WTC11 (cell line): ENCODE data around the gene RIPPLY2. TPM values are rescaled to one million over a fixed set of nuclear protein-coding genes. Genes with fewer than 3 reads are reported as not detected.

Experiments used
- ATAC-seq: fragments of 200-7000 bp; cut with Tn5 transposase; 2 replicates; pipeline ENCODE4 v1.10.0; 2021; ENCODE audit warnings: mild to moderate bottlenecking, moderate library complexity
- CTCF ChIA-PET: fragments of 300-600 bp; sonication (Branson Sonifier 250); formaldehyde crosslinking; loops from one replicate; lab custom pipeline; 2021; ENCODE audit warnings: antibody characterized with exemption; lab: Charles Lee
- POLR2A ChIA-PET: fragments of 350-600 bp; sonication (Branson Sonifier 250); formaldehyde crosslinking; loops from one replicate; lab custom pipeline; 2021; ENCODE audit warnings: antibody characterized with exemption; lab: Charles Lee
- DNase-seq: peaks from one replicate; pipeline ENCODE4 v3.0.0; 2021; ENCODE audit warnings: low spot score
- H3K27ac Mint-ChIP-seq: 2 replicates; pipeline ENCODE4 v1.8.0; 2021; ENCODE audit warnings: mixed read lengths
- H3K27me3 Mint-ChIP-seq: 2 replicates; pipeline ENCODE4 v1.8.0; 2021; ENCODE audit warnings: low read depth, mild to moderate bottlenecking, moderate library complexity, mixed read lengths
- H3K36me3 Mint-ChIP-seq: 2 replicates; pipeline ENCODE4 v1.8.0; 2021; ENCODE audit warnings: mixed read lengths
- H3K4me1 Mint-ChIP-seq: 2 replicates; pipeline ENCODE4 v1.8.0; 2022; ENCODE audit warnings: mixed read lengths
- H3K4me3 Mint-ChIP-seq: 2 replicates; pipeline ENCODE4 v1.8.0; 2021; ENCODE audit warnings: mild to moderate bottlenecking, moderate library complexity, mixed read lengths
- H3K9me3 Mint-ChIP-seq: 2 replicates; pipeline ENCODE4 v1.8.0; 2021; ENCODE audit warnings: mixed read lengths
- CREM ChIP-seq: sonication (generic); formaldehyde crosslinking; IDR thresholded peaks from 2 replicates; pipeline ENCODE4 v1.8.1; 2022; ENCODE audit warnings: mild to moderate bottlenecking, missing genetic modification reagents, moderate library complexity
- EMX1 ChIP-seq: fragments of 250-450 bp; sonication (Bioruptor Pico); IDR thresholded peaks from 2 replicates; pipeline ENCODE4 v1.8.0; 2021; ENCODE audit warnings: mild to moderate bottlenecking
- ESRRA ChIP-seq: sonication (generic); formaldehyde crosslinking; IDR thresholded peaks from 2 replicates; pipeline ENCODE4 v1.8.1; 2022; ENCODE audit warnings: mild to moderate bottlenecking, missing genetic modification reagents, borderline replicate concordance
- ETV6 ChIP-seq: sonication (generic); formaldehyde crosslinking; IDR thresholded peaks from 2 replicates; pipeline ENCODE4 v1.8.1; 2022; ENCODE audit warnings: mild to moderate bottlenecking, missing genetic modification reagents
- FOXK1 ChIP-seq: sonication (generic); formaldehyde crosslinking; IDR thresholded peaks from 2 replicates; pipeline ENCODE4 v1.8.0; 2022; ENCODE audit warnings: mild to moderate bottlenecking, moderate library complexity, missing genetic modification reagents
- JAZF1 ChIP-seq: fragments of 250-450 bp; sonication (Bioruptor Pico); IDR thresholded peaks from 2 replicates; pipeline ENCODE4 v1.9.0; 2021; ENCODE audit warnings: moderate library complexity, mild to moderate bottlenecking, inconsistent platforms
- JUN ChIP-seq: sonication (generic); formaldehyde crosslinking; IDR thresholded peaks from 2 replicates; pipeline ENCODE4 v1.8.0; 2023; ENCODE audit warnings: mild to moderate bottlenecking, missing genetic modification reagents
- KAT7 ChIP-seq: sonication (generic); formaldehyde crosslinking; IDR thresholded peaks from 2 replicates; pipeline ENCODE4 v1.8.1; 2023; ENCODE audit warnings: missing genetic modification reagents, mild to moderate bottlenecking, borderline replicate concordance
- NR1H2 ChIP-seq: sonication (generic); formaldehyde crosslinking; IDR thresholded peaks from 2 replicates; pipeline ENCODE4 v1.9.0; 2021; ENCODE audit warnings: mild to moderate bottlenecking, moderate library complexity, missing genetic modification reagents
- NR3C1 ChIP-seq: sonication (generic); formaldehyde crosslinking; conservative IDR thresholded peaks from 2 replicates; pipeline ENCODE4 v1.8.1; 2023; ENCODE audit warnings: low read depth, mild to moderate bottlenecking, missing genetic modification reagents
- OVOL2 ChIP-seq: fragments of 250-450 bp; sonication (Bioruptor Pico); IDR thresholded peaks from 2 replicates; pipeline ENCODE4 v1.9.0; 2021; ENCODE audit warnings: mild to moderate bottlenecking, borderline replicate concordance
- RELA ChIP-seq: sonication (generic); formaldehyde crosslinking; IDR thresholded peaks from 2 replicates; pipeline ENCODE4 v1.8.1; 2022; ENCODE audit warnings: missing genetic modification reagents, mild to moderate bottlenecking, borderline replicate concordance
- SMAD4 ChIP-seq: sonication (generic); formaldehyde crosslinking; IDR thresholded peaks from 2 replicates; pipeline ENCODE4 v1.8.0; 2022; ENCODE audit warnings: mild to moderate bottlenecking, missing genetic modification reagents
- ZNF121 ChIP-seq: sonication (generic); formaldehyde crosslinking; IDR thresholded peaks from 2 replicates; pipeline ENCODE4 v1.8.0; 2023; ENCODE audit warnings: missing genetic modification reagents
- ZNF219 ChIP-seq: sonication (generic); formaldehyde crosslinking; IDR thresholded peaks from 2 replicates; pipeline ENCODE4 v1.8.0; 2023; ENCODE audit warnings: missing genetic modification reagents, mild to moderate bottlenecking, borderline replicate concordance
- ZNF263 ChIP-seq: sonication (generic); formaldehyde crosslinking; IDR thresholded peaks from 2 replicates; pipeline ENCODE4 v1.8.1; 2022; ENCODE audit warnings: low read depth, mild to moderate bottlenecking, moderate library complexity, missing genetic modification reagents
- ZNF416 ChIP-seq: fragments of 250-450 bp; sonication (Bioruptor Pico); IDR thresholded peaks from 2 replicates; pipeline ENCODE4 v1.9.0; 2021; ENCODE audit warnings: mild to moderate bottlenecking, inconsistent platforms
- total RNA-seq: library from RNA; stranded (reverse); gene quantifications from 3 replicates; pipeline ENCODE4 v1.2.3, GENCODE V29; 2021
- TF ChIP-seq, protein P1 (sequence below): sonication (generic); formaldehyde crosslinking; IDR thresholded peaks from 2 replicates; pipeline ENCODE4 v1.8.1; 2022; ENCODE audit warnings: low read depth, missing genetic modification reagents, borderline replicate concordance
- TF ChIP-seq, protein P2 (sequence below): sonication (generic); formaldehyde crosslinking; IDR thresholded peaks from 2 replicates; pipeline ENCODE4 v1.8.1; 2022; ENCODE audit warnings: mild to moderate bottlenecking, missing genetic modification reagents, moderate library complexity, borderline replicate concordance
- TF ChIP-seq, protein P3 (sequence below): sonication (generic); formaldehyde crosslinking; IDR thresholded peaks from 2 replicates; pipeline ENCODE4 v1.8.1; 2022; ENCODE audit warnings: low read depth, mild to moderate bottlenecking, moderate library complexity, missing genetic modification reagents, borderline replicate concordance
- TF ChIP-seq, protein P4 (sequence below): sonication (generic); formaldehyde crosslinking; IDR thresholded peaks from 2 replicates; pipeline ENCODE4 v1.8.0; 2022; ENCODE audit warnings: mild to moderate bottlenecking, missing genetic modification reagents
- TF ChIP-seq, protein P5 (sequence below): fragments of 250-450 bp; sonication (Bioruptor Pico); IDR thresholded peaks from 2 replicates; pipeline ENCODE4 v1.9.0; 2021; ENCODE audit warnings: mild to moderate bottlenecking
- TF ChIP-seq, protein P6 (sequence below): sonication (generic); formaldehyde crosslinking; IDR thresholded peaks from 2 replicates; pipeline ENCODE4 v1.8.1; 2023; ENCODE audit warnings: mild to moderate bottlenecking, moderate library complexity, missing genetic modification reagents
- TF ChIP-seq, protein P7 (sequence below): sonication (generic); formaldehyde crosslinking; IDR thresholded peaks from 2 replicates; pipeline ENCODE4 v1.8.0; 2023; ENCODE audit warnings: missing genetic modification reagents
- TF ChIP-seq, protein P8 (sequence below): sonication (generic); formaldehyde crosslinking; IDR thresholded peaks from 2 replicates; pipeline ENCODE4 v1.8.0; 2022; ENCODE audit warnings: mild to moderate bottlenecking, missing genetic modification reagents
- TF ChIP-seq, protein P9 (sequence below): sonication (generic); formaldehyde crosslinking; IDR thresholded peaks from 2 replicates; pipeline ENCODE4 v1.8.1; 2023; ENCODE audit warnings: mild to moderate bottlenecking, missing genetic modification reagents, moderate library complexity
- TF ChIP-seq, protein P10 (sequence below): sonication (generic); formaldehyde crosslinking; conservative IDR thresholded peaks from 2 replicates; pipeline ENCODE4 v1.8.1; 2022; ENCODE audit warnings: mild to moderate bottlenecking, missing genetic modification reagents

RIPPLY2 gene
- total RNA-seq, 1 experiment from 2014 or later = 0.66 TPM

DNA sequence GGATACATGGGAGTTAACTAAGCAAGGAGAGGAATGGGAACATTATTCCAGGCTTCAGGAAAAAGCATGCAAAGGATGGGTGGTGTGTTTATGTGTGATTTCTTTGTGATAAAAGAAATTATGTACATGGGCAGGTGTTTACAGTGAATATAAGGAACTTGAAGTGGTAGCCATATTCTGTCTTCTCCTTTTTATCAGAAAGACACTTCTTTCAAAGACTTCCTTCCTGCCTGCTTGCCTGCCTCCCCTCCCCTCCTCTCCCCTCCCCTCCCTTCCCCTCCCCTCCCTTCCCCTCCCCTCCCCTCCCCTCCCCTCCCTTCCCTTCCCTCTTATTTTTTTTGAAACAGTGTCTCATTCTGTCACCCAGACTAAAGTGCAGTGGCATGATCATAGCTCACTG lies 20.7 kb downstream of the RIPPLY2 start:
- peaks cover 18% of the 10 kb centered on the region for H3K4me1 Mint-ChIP-seq
- no peaks in the 10 kb centered on the region for H3K9me3 Mint-ChIP-seq
- H3K36me3 Mint-ChIP-seq = peaks cover 6% of the 10 kb centered on the region; the same call in 1 of the 2 replicates
- H3K27ac Mint-ChIP-seq = peak overlapping the region; percentile 21
- POLR2A ChIA-PET = no interaction called here
- CTCF ChIA-PET = no interaction called here
- ATAC-seq (no peak), DNase-seq (no peak)
- H3K27me3 Mint-ChIP-seq = no peaks in the 10 kb centered on the region
- no peak for TF ChIP-seq ZNF121 (CRISPR knock-in tag)
- TF ChIP-seq ESRRA (CRISPR knock-in tag) = no peak
- TF ChIP-seq, protein P1, sequence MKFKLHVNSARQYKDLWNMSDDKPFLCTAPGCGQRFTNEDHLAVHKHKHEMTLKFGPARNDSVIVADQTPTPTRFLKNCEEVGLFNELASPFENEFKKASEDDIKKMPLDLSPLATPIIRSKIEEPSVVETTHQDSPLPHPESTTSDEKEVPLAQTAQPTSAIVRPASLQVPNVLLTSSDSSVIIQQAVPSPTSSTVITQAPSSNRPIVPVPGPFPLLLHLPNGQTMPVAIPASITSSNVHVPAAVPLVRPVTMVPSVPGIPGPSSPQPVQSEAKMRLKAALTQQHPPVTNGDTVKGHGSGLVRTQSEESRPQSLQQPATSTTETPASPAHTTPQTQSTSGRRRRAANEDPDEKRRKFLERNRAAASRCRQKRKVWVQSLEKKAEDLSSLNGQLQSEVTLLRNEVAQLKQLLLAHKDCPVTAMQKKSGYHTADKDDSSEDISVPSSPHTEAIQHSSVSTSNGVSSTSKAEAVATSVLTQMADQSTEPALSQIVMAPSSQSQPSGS (CRISPR knock-in tag) = no peak
- TF ChIP-seq ZNF263 (CRISPR knock-in tag) = no peak
- TF ChIP-seq FOXK1 (CRISPR knock-in tag) = no peak
- TF ChIP-seq, protein P2, sequence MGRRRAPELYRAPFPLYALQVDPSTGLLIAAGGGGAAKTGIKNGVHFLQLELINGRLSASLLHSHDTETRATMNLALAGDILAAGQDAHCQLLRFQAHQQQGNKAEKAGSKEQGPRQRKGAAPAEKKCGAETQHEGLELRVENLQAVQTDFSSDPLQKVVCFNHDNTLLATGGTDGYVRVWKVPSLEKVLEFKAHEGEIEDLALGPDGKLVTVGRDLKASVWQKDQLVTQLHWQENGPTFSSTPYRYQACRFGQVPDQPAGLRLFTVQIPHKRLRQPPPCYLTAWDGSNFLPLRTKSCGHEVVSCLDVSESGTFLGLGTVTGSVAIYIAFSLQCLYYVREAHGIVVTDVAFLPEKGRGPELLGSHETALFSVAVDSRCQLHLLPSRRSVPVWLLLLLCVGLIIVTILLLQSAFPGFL (CRISPR knock-in tag) = no peak
- no peak for TF ChIP-seq CREM
- no peak for TF ChIP-seq NR1H2
- TF ChIP-seq, protein P3, sequence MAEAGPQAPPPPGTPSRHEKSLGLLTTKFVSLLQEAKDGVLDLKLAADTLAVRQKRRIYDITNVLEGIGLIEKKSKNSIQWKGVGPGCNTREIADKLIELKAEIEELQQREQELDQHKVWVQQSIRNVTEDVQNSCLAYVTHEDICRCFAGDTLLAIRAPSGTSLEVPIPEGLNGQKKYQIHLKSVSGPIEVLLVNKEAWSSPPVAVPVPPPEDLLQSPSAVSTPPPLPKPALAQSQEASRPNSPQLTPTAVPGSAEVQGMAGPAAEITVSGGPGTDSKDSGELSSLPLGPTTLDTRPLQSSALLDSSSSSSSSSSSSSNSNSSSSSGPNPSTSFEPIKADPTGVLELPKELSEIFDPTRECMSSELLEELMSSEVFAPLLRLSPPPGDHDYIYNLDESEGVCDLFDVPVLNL (CRISPR knock-in tag) = no peak
- TF ChIP-seq NR3C1 (CRISPR knock-in tag) = no peak
- TF ChIP-seq, protein P4, sequence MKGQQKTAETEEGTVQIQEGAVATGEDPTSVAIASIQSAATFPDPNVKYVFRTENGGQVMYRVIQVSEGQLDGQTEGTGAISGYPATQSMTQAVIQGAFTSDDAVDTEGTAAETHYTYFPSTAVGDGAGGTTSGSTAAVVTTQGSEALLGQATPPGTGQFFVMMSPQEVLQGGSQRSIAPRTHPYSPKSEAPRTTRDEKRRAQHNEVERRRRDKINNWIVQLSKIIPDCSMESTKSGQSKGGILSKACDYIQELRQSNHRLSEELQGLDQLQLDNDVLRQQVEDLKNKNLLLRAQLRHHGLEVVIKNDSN = no peak
- TF ChIP-seq, protein P5, sequence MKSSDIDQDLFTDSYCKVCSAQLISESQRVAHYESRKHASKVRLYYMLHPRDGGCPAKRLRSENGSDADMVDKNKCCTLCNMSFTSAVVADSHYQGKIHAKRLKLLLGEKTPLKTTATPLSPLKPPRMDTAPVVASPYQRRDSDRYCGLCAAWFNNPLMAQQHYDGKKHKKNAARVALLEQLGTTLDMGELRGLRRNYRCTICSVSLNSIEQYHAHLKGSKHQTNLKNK (CRISPR knock-in tag) = no peak
- TF ChIP-seq RELA = no peak
- TF ChIP-seq ZNF416 = no peak
- no peak for TF ChIP-seq ETV6 (CRISPR knock-in tag)
- TF ChIP-seq, protein P6, sequence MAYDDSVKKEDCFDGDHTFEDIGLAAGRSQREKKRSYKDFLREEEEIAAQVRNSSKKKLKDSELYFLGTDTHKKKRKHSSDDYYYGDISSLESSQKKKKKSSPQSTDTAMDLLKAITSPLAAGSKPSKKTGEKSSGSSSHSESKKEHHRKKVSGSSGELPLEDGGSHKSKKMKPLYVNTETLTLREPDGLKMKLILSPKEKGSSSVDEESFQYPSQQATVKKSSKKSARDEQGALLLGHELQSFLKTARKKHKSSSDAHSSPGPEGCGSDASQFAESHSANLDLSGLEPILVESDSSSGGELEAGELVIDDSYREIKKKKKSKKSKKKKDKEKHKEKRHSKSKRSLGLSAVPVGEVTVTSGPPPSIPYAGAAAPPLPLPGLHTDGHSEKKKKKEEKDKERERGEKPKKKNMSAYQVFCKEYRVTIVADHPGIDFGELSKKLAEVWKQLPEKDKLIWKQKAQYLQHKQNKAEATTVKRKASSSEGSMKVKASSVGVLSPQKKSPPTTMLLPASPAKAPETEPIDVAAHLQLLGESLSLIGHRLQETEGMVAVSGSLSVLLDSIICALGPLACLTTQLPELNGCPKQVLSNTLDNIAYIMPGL (CRISPR knock-in tag) = no peak
- TF ChIP-seq, protein P7, sequence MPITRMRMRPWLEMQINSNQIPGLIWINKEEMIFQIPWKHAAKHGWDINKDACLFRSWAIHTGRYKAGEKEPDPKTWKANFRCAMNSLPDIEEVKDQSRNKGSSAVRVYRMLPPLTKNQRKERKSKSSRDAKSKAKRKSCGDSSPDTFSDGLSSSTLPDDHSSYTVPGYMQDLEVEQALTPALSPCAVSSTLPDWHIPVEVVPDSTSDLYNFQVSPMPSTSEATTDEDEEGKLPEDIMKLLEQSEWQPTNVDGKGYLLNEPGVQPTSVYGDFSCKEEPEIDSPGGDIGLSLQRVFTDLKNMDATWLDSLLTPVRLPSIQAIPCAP (CRISPR knock-in tag) = no peak
- no peak for TF ChIP-seq SMAD4 (CRISPR knock-in tag)
- H3K4me3 Mint-ChIP-seq = no peak overlapping the region

DNA sequence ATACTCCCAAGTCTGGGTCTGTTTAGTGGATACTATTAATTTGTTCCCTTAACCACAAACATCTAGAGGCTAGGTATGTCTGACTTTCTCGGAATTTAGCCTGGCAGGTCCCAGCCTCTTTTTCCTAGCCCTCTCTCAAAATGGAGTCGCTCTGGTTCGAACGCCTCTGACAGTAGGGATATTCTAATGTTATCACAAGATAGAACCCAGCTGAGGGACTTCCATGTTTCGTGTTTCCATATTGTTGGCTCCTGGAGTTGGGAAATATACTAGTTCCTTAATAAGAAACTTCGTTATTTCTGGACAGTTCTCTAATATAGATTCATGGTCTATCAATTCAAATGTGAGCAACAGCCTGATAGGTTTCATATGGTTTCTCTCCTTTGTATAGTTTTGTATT lies 22.7 kb downstream of the RIPPLY2 start:
- no peak for ATAC-seq
- CTCF ChIA-PET = no interaction called here
- no peaks in the 10 kb centered on the region for H3K9me3 Mint-ChIP-seq
- no peaks in the 10 kb centered on the region for H3K27me3 Mint-ChIP-seq
- POLR2A ChIA-PET = no interaction called here
- H3K4me3 Mint-ChIP-seq = no peak overlapping the region
- DNase-seq = no peak
- H3K27ac Mint-ChIP-seq = no peak overlapping the region
- H3K4me1 Mint-ChIP-seq = peaks cover 22% of the 10 kb centered on the region
- H3K36me3 Mint-ChIP-seq = no peaks in the 10 kb centered on the region
- TF ChIP-seq, protein P8, sequence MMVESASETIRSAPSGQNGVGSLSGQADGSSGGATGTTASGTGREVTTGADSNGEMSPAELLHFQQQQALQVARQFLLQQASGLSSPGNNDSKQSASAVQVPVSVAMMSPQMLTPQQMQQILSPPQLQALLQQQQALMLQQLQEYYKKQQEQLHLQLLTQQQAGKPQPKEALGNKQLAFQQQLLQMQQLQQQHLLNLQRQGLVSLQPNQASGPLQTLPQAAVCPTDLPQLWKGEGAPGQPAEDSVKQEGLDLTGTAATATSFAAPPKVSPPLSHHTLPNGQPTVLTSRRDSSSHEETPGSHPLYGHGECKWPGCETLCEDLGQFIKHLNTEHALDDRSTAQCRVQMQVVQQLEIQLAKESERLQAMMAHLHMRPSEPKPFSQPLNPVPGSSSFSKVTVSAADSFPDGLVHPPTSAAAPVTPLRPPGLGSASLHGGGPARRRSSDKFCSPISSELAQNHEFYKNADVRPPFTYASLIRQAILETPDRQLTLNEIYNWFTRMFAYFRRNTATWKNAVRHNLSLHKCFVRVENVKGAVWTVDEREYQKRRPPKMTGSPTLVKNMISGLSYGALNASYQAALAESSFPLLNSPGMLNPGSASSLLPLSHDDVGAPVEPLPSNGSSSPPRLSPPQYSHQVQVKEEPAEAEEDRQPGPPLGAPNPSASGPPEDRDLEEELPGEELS = no peak
- TF ChIP-seq JAZF1 (CRISPR knock-in tag) = no peak
- TF ChIP-seq JUN (CRISPR knock-in tag) = no peak
- TF ChIP-seq EMX1 (CRISPR knock-in tag) = no peak
- TF ChIP-seq KAT7 (CRISPR knock-in tag) = no peak
- no peak for TF ChIP-seq ZNF219 (CRISPR knock-in tag)
- TF ChIP-seq, protein P9, sequence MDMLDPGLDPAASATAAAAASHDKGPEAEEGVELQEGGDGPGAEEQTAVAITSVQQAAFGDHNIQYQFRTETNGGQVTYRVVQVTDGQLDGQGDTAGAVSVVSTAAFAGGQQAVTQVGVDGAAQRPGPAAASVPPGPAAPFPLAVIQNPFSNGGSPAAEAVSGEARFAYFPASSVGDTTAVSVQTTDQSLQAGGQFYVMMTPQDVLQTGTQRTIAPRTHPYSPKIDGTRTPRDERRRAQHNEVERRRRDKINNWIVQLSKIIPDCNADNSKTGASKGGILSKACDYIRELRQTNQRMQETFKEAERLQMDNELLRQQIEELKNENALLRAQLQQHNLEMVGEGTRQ (CRISPR knock-in tag) = no peak
- no peak for TF ChIP-seq OVOL2 (CRISPR knock-in tag)
- TF ChIP-seq, protein P10, sequence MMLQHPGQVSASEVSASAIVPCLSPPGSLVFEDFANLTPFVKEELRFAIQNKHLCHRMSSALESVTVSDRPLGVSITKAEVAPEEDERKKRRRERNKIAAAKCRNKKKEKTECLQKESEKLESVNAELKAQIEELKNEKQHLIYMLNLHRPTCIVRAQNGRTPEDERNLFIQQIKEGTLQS = no peak
